HFFc6 (cell line): ENCODE data around the gene OPA1. TPM values are rescaled to one million over a fixed set of nuclear protein-coding genes. Genes with fewer than 3 reads are reported as not detected.
A peak's percentile ranks its signal among the peaks of the same experiment; 100 is the strongest.
"Not testable (repeated sequence)": the region's sequence is repeated elsewhere in the genome, so short reads cannot be mapped to it uniquely, and the experiment has no call there.

Source experiments
- DNase-seq: peaks from one replicate; pipeline ENCODE4 v3.0.0-alpha.2; 2018
- H3K27ac Mint-ChIP-seq: 2 replicates; pipeline ENCODE4 v1.8.0; 2020; ENCODE audit warnings: mild to moderate bottlenecking, mixed read lengths
- H3K27me3 Mint-ChIP-seq: 2 replicates; pipeline ENCODE4 v1.8.0; 2021; ENCODE audit warnings: mild to moderate bottlenecking, moderate library complexity, mixed read lengths; ENCODE audit not compliant: insufficient read depth
- H3K36me3 Mint-ChIP-seq: 2 replicates; pipeline ENCODE4 v1.8.0; 2021; ENCODE audit warnings: low read depth, mixed read lengths
- H3K4me1 Mint-ChIP-seq: 2 replicates; pipeline ENCODE4 v1.8.0; 2020; ENCODE audit warnings: low read depth, mixed read lengths
- H3K4me3 Mint-ChIP-seq: 2 replicates; pipeline ENCODE4 v1.8.0; 2020; ENCODE audit warnings: mild to moderate bottlenecking, moderate library complexity, mixed read lengths
- H3K9me3 Mint-ChIP-seq: 2 replicates; pipeline ENCODE4 v1.8.0; 2020; ENCODE audit warnings: mild to moderate bottlenecking, mixed read lengths
- CTCF ChIP-seq: fragments of 200-600 bp; sonication (generic); IDR thresholded peaks from 2 replicates; pipeline ENCODE4 v1.5.0; 2021; ENCODE audit warnings: antibody characterized with exemption, mild to moderate bottlenecking
- total RNA-seq, 6 experiments: library from RNA; stranded (reverse); fragmentation: NEBNext Ultra II Directional; extraction: Animal tissue kit (Norgen Biotek cat#: 25700); gene quantifications; 2 replicates in 1 of 6; 3 replicates in 5 of 6; pipeline ENCODE4 v1.2.3, GENCODE V29; 2021

OPA1 gene
- total RNA-seq, 6 experiments from 2014 or later: 55.7 to 69.0 (median 64.9) TPM

- Mint-ChIP-seq H3K9me3 (no peaks in the 10 kb centered on the region), H3K27ac (no peak overlapping the region), H3K27me3 (no peaks in the 10 kb centered on the region), H3K36me3 (peaks cover 28% of the 10 kb centered on the region), H3K4me1 (peaks cover 39% of the 10 kb centered on the region), H3K4me3 (no peak overlapping the region)
- DNase-seq: no peak
- no peak for TF ChIP-seq CTCF
Measured at GRCh38 chr3:193598202-193598601, 5.2 kb downstream of the OPA1 start.

- Mint-ChIP-seq H3K4me1 (peaks cover 39% of the 10 kb centered on the region), H3K27me3 (no peaks in the 10 kb centered on the region), H3K27ac (no peak overlapping the region), H3K9me3 (no peaks in the 10 kb centered on the region), H3K36me3 (peaks cover 22% of the 10 kb centered on the region), H3K4me3 (no peak overlapping the region)
- no peak for DNase-seq
- no peak for TF ChIP-seq CTCF
Measured at GRCh38 chr3:193599393-193599792, 6.4 kb downstream of the OPA1 start.

- TF ChIP-seq CTCF: peak; percentile 93
- Mint-ChIP-seq H3K36me3 (peaks cover 23% of the 10 kb centered on the region), H3K9me3 (peaks cover 13% of the 10 kb centered on the region), H3K27me3 (no peaks in the 10 kb centered on the region), H3K4me1 (peaks cover 11% of the 10 kb centered on the region), H3K27ac (no peak overlapping the region), H3K4me3 (no peak overlapping the region)
- peak; percentile 58 for DNase-seq
Measured at GRCh38 chr3:193605876-193606275, 12.9 kb downstream of the OPA1 start.

GRCh38 chr3:193606892-193607291 lies 13.9 kb downstream of the OPA1 start:
- H3K4me3 Mint-ChIP-seq, H3K27me3 Mint-ChIP-seq, H3K27ac Mint-ChIP-seq, DNase-seq, H3K4me1 Mint-ChIP-seq: not testable (repeated sequence)
- Mint-ChIP-seq H3K9me3 (peaks cover 18% of the 10 kb centered on the region), H3K36me3 (peaks cover 28% of the 10 kb centered on the region)

GRCh38 chr3:193610516-193610915 lies 17.5 kb downstream of the OPA1 start:
- not testable (repeated sequence) for H3K27ac Mint-ChIP-seq, DNase-seq, H3K27me3 Mint-ChIP-seq, H3K4me3 Mint-ChIP-seq
- peaks cover 12% of the 10 kb centered on the region for H3K4me1 Mint-ChIP-seq
- peaks cover 18% of the 10 kb centered on the region for H3K9me3 Mint-ChIP-seq
- H3K36me3 Mint-ChIP-seq: peaks cover 37% of the 10 kb centered on the region

- Mint-ChIP-seq H3K4me3 (no peak overlapping the region), H3K9me3 (peaks cover 12% of the 10 kb centered on the region), H3K36me3 (peaks cover 20% of the 10 kb centered on the region), H3K27me3 (no peaks in the 10 kb centered on the region), H3K27ac (no peak overlapping the region), H3K4me1 (peaks cover 17% of the 10 kb centered on the region)
- no peak for TF ChIP-seq CTCF
- no peak for DNase-seq
Measured at GRCh38 chr3:193614430-193614829, 21.4 kb downstream of the OPA1 start.

GRCh38 chr3:193617628-193618027 lies 24.6 kb downstream of the OPA1 start:
- H3K36me3 Mint-ChIP-seq: peaks cover 18% of the 10 kb centered on the region
- H3K27me3 Mint-ChIP-seq: 0 out of 2 replicates have a peak, but pooled peaks cover 2% of the 10 kb centered on the region
- peaks cover 30% of the 10 kb centered on the region for H3K4me1 Mint-ChIP-seq
- no peak for TF ChIP-seq CTCF
- no peak overlapping the region for H3K27ac Mint-ChIP-seq
- H3K4me3 Mint-ChIP-seq: no peak overlapping the region
- no peak for DNase-seq
- no peaks in the 10 kb centered on the region for H3K9me3 Mint-ChIP-seq
